ENCODE measurements around the gene KRTAP1-5. TPM values are rescaled to one million over a fixed set of nuclear protein-coding genes. Genes with fewer than 3 reads are reported as not detected.
A peak's percentile ranks its signal among the peaks of the same experiment; 100 is the strongest.

The KRTAP1-5 gene
- total and polyA plus RNA-seq, 8 donors: not detected

- DNase-seq: peak in 1 of 2 donors; percentile 15
- no peaks in the 10 kb centered on the region for H3K4me1 ChIP-seq
- H3K4me3 ChIP-seq: no peak overlapping the region
- H3K27me3 ChIP-seq: no peaks in the 10 kb centered on the region
- no peaks in the 10 kb centered on the region for H3K9me3 ChIP-seq
- intact Hi-C loops (cut with DNase I; ENCODE audit: low total_unique reads): no loop called here
- no peak overlapping the region for H3K27ac ChIP-seq
- WGBS, 5 donors: 28 to 42% (median 39%) methylated on average over 1 of the region's 1 CpG
- H3K36me3 ChIP-seq: no peaks in the 10 kb centered on the region
- TF ChIP-seq CTCF (IDR thresholded peaks at IDR 0.05): no peak
- no peak for TF ChIP-seq POLR2A (IDR thresholded peaks at IDR 0.05)
- no peak for TF ChIP-seq EP300 (IDR thresholded peaks at IDR 0.05)
- no peak for TF ChIP-seq POLR2AphosphoS5 (IDR thresholded peaks at IDR 0.05)
These were observed 13.4 kb downstream of the KRTAP1-5 start for GRCh38 chr17:41013606-41014005.

- WGBS, 5 donors: 85 to 96% (median 86%) methylated on average over 3 of the region's 3 CpGs
- no peaks in the 10 kb centered on the region for H3K27me3 ChIP-seq
- TF ChIP-seq POLR2AphosphoS5 (IDR thresholded peaks at IDR 0.05) (no peak), EP300 (IDR thresholded peaks at IDR 0.05) (no peak), POLR2A (IDR thresholded peaks at IDR 0.05) (no peak), CTCF (IDR thresholded peaks at IDR 0.05) (no peak)
- H3K27ac ChIP-seq: no peak overlapping the region
- H3K4me3 ChIP-seq: no peak overlapping the region
- intact Hi-C loops (cut with DNase I; ENCODE audit: low total_unique reads): no loop called here
- H3K36me3 ChIP-seq: no peaks in the 10 kb centered on the region
- H3K9me3 ChIP-seq: no peaks in the 10 kb centered on the region
- no peaks in the 10 kb centered on the region for H3K4me1 ChIP-seq
- DNase-seq: no peak
These were observed 13.8 kb downstream of the KRTAP1-5 start for GRCh38 chr17:41013181-41013580.

DNA sequence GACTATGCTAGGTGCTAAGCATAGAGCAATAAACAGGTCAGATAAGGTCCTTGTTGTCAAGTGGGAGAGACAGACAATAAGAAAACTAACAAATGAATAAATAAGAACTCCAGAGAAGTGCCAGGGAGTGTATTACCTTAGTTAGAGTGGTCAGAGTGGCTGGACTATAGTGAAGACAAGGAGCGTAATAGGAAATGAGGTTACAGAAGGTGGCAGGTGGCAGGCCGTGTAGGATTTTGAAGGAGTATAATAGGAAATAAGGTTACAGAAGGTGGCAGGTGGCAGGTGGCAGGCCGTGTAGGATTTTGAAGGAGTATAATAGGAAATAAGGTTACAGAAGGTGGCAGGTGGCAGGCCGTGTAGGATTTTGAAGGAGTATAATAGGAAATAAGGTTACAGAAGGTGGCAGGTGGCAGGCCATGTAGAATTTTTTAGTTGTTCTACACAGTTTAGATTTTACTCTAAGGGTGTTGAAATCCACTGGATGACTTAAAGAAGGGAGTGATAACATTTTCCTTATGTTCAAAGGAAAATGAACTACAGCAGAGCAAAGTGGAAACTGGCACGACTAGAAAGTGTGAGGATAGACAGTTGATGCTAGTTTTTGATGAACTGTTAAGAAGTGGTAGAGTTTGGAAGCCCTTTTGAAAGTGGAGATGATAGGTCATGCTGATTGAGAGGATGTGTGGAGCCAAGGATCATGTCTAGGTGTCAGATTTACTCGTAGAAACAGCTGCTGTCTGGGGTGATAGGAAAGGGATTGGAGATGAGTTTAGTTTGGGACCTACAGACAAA lies 14.5 kb downstream of the KRTAP1-5 start:
- 73 to 85% (median 77%) methylated on average over 6 of the region's 6 CpGs for WGBS, 5 donors
- no peaks in the 10 kb centered on the region for H3K9me3 ChIP-seq
- H3K27me3 ChIP-seq: no peaks in the 10 kb centered on the region
- H3K4me3 ChIP-seq: no peak overlapping the region
- TF ChIP-seq CTCF (IDR thresholded peaks at IDR 0.05): no peak
- TF ChIP-seq POLR2AphosphoS5 (IDR thresholded peaks at IDR 0.05): no peak
- no peak for TF ChIP-seq EP300 (IDR thresholded peaks at IDR 0.05)
- no peak for TF ChIP-seq POLR2A (IDR thresholded peaks at IDR 0.05)
- H3K4me1 ChIP-seq: no peaks in the 10 kb centered on the region
- intact Hi-C loops (cut with DNase I; ENCODE audit: low total_unique reads): no loop called here
- no peak for DNase-seq
- no peak overlapping the region for H3K27ac ChIP-seq
- no peaks in the 10 kb centered on the region for H3K36me3 ChIP-seq

GRCh38 chr17:41010441-41010840 lies 16.6 kb downstream of the KRTAP1-5 start:
- intact Hi-C loops (cut with DNase I; ENCODE audit: low total_unique reads): no loop called here
- no peak for DNase-seq
- Histone ChIP-seq H3K27ac (no peak overlapping the region), H3K9me3 (no peaks in the 10 kb centered on the region), H3K27me3 (no peaks in the 10 kb centered on the region), H3K4me1 (no peaks in the 10 kb centered on the region), H3K4me3 (no peak overlapping the region), H3K36me3 (no peaks in the 10 kb centered on the region)
- TF ChIP-seq POLR2AphosphoS5 (IDR thresholded peaks at IDR 0.05) (no peak), EP300 (IDR thresholded peaks at IDR 0.05) (no peak), POLR2A (IDR thresholded peaks at IDR 0.05) (no peak), CTCF (IDR thresholded peaks at IDR 0.05) (no peak)
